Activated CD4-positive, alpha-beta T cell treated with anti-CD3 and anti-CD28 coated beads, Interleukin-2, Interleukin-4, amounts not matched to agents 100 ng/mL and 50 ng/mL, durations not matched to agents 16 hours and 8 hours (primary cell): Measurements from ENCODE around the gene RASA3.

Source experiments
- DNase-seq: peaks from one replicate; pipeline ENCODE4 v3.0.0-alpha.2; 2020; ENCODE audit warnings: low spot score

Gene RASA3

DNA sequence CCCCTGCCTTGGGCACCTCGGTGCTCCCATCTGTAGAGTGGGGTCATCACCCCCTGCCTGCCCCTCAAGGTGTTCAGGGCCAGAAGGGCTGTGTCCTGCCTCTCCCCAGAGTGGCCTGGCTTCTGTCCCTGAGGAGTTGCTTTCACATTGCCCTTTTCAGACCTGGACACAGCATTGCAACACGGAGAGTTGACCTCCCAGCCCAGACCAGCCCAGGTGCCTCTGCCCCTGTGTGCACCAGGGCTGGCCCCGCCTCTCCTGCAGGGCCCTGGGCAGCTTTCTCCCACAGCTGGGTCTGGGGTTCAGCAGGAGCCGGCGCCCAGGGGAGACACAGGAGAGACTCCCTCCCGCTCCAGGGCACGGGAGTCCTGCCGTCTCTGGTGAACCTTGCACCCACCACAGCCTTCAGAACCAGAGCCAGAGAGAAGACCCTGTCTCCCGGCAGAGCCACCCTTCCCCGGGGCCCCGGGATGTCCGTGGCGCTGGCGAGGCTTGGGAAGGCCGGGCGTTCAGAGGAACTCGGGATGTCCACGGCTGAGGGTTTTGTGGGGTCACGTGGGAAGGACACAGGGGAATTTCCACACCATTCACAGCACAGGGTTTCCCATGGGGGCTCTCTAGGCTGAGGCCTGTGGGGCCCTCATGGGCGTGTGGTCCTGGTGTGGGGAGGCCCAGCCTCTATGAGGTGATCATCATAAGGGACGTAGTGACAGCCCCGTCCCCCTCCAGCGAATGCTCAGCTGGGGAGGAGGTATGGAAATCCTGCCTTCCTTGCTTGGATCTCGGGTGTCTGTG lies 181.8 kb downstream of the RASA3 start:
- no peak for DNase-seq

DNA sequence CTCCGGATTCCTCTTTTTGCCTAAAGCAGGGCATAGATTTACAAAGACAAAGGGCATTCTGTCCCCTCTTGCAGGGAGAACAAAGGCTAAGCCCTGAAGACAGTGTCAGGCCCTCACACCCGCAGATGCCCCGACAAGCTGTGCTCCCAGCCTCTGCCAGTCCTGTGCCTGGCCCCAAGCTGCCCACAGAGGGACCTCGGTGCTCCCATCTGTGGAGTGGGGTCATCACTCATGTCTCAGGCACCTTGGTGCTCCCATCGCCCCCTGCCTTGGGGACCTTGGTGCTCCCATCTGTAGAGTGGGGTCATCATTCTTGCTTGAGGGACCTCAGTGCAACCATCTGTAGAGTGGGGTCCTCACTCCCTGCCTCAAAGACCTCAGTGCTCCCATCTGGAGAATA lies 182.9 kb downstream of the RASA3 start:
- no peak for DNase-seq

DNA sequence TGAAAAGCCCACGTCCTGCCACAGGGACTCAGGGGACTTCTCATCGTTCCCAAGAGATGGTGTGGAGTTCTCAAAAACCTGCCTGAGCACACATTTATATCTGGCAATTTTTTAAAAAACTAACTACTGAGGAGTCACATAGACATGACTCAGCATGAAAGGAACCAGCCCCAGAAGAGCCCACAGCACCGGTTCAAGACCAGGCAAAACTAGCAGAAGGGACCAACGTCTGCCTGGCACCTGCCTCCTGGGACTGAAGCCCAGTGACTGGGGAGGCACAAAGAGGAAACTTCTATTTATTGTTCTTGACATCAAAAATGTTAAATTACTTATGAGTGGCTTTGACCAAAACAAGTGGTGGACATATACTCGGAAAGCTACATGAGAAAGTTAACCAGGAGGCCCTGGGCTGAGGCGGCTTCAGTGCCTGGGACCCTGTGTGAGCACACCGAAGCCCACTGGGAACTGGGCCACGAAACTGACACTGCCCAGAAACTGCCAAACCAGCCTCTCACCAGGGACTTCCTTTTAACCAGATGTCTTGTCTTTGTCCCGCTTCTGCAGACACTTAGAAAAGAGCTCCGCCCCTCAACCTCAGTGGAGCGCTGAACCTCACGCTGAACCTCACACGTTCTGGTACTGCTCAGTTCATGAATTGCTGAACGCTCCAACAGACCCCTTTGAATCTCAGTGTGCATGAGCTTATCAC lies 184.2 kb downstream of the RASA3 start:
- no peak for DNase-seq

DNA sequence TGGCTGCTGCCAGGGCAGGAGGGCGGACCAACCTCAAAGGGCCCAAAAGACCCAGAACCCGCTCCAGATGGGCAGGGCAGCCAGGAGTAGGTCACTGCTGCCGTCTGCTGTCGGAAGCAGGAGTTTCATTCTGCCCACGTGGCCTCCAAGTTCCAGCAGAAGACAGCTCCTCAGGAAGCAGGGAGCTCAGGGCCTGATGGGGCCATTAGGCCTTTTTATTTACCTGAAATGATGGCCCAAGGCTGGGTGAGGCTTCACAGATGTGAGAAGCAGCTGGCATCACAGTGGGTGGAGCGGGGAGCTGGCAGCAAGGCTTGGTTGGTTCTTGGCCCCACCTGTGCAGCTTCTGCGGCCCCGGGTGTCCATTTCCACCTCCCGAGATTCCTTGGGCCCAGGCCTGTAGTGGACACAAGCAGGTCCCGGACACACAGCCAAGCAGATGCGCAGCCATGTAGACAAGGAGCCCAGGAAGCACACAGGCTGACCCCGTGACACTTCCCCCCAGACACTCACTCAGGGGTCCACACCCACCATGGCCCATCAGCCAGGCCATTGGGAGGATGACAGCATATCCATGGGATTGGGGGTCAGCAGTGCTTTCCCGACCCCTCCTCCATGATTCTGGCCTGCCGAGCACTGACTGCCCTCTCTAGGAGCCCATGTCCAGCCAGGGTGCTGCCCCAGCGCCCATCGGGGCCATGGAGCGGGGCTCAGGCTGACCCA lies 185.0 kb downstream of the RASA3 start:
- no peak for DNase-seq

DNA sequence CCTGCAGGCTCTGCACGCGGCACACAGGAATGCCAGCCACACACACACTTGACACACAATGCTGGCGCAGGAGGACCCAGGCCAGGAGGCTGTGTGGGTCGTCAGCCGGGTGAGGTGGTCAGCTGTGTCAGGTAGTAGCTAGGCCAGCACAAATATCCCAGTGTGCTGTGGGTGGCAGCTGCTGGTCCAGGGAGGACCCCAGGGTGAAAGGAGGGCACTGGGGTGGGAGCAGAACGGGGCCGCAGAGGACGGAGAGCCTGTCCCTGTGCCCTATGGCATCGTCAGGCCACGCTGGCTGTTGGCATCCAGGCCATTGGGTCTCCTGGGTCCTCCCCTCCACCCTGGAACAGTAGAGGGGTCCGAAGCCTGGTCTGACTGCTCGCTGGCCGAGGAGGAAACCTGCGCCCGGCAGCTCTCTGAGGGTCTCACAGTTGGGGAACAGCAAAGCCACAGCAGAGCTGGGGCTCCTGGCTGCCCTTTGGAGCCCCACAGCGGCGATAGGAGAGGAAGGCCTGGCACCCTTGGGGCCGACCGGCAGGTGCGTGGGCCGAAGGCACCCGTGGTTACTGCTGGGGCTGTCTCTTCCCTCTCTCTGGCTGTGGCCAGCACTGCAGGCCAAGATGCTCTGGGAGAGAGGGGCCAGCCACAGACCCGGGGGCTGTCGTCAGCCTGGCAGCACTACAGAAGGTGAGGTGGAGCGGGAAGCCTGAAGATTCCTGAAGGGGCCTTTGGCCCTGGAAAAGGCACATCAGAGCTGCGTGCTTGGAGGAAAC lies 185.8 kb downstream of the RASA3 start:
- DNase-seq, result no peak

DNA sequence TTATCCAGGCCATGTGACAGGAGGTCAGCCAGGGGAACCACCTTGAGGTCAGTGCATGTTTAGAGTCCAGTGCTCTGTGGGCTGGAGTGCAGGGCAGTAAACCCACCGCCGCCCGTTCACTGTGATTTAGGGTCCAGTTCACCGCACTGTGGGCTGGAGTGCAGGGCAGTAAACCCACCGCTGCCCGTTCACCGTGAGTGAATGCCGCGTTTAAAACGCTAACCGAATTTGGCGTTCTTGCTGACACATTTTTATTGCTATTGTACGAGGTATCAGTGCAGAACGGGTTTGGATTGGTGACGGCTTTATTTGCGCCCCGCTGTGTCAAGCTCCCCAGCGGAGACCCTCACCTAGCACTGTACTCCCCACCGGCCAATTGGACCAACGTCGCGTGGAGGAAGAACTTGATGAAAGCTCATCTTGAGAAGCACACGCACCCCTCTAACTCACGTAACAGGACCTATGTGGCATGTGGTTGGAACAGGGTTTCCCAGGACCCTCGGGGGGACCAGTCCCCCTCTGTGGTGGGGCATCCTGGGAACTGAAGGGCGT lies 186.5 kb downstream of the RASA3 start:
- no peak for DNase-seq

DNA sequence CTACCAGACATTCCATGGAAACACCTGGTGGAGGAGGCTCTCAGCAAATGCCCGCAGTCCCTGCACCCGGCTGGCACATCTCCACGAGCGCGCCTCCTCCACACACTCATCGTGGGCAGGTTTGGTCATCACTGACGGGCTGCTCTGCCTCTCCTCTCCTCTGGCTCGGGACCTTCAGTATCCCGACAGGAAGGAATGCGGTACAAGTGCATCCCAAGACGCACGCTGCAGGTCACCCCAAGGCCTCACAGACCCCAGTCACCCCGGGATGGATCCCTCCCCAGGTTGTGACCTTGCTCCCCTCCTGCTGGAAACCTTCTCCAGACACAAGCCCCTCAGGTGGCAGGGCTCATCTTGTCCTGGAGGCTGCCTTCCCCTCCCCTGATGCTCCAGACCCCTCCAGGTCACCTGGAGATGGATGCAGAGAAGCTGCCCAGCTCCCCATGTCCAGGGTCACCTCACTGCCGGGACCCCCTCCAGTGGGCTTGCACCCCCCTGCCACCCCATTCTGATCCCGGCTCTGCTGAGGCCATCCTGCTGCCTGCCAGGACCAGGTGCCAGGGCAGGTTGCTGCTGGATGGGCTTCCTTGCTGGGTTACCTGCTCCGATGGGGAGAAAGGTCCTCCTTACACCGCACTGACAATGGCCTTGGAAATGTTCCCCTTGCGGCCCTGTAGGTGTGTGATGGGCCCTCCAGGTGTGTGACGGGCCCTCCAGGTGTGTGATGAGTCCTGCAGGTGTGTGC lies 188.4 kb downstream of the RASA3 start:
- no peak for DNase-seq

DNA sequence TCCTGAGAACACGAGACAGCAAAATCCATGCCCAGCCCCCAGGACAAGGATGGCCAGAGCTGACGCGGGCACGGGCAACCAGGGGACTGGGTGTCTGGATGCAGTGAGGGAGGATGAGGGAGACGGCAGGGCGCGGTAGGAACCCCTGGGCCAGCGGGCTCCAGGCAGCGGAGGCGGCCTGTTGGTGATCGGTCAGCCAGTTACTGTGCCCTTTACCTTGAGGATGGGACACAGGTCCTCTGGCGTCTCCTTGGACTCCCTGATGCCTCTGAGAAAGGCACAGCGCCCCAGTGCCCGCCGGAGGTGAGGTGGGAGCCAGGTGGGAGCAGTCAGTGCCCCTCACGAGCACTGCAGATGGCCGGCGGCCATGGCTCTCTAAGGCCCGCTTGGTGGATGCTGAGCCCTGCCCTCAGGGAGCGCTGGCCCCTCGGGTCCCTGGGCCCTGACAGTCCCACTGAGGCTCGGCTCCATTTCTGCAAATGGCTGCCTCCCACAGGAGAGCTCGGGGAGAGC lies 189.8 kb downstream of the RASA3 start:
- DNase-seq, result no peak

DNA sequence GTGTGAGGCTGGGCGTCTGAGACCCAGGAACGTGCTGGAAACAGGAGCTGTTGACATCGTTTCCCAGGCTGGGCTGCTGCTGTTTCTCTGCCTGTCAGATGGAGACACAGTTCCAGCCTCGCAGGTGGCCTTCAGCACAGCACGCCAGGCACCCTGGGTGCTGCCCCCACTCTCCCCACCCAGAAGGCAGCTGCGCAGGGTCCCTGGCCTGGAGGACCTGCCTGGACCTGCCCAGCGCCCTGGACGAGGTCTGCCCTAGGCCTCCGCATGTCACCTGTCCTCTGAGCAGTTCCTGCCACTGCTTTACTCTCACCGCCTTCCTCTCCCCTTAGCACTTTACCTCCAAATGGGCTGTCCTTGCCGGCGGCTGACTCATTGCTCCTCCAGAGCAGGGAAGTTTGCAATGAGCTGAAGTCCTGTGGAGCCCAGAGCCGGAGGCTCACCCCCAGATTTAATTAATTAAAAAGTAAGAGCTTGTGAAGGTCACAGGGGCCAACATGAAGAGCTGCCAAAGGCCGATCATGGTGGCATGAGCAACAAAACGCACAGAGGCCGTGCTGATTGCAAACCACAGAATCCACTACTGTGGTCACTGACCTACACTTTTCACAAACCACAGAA lies 190.7 kb downstream of the RASA3 start:
- no peak for DNase-seq

DNA sequence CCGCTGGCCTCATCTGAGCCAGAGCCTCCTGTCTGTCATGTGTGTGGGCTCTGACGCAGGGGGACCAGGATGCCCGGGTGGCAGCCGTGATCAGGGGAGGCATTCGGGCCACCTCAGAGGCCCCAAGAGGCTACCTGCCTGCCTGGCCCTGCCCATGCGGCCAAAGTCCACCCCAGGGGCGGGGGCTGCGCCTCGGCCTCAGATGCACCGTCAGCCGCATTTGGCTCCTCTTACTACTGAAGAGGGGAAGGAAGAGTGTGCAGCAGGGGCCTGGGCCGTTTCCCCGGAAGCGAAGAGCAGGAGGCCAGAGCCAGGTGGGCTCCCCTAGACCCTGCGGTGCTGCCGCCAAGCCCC lies 192.5 kb downstream of the RASA3 start:
- DNase-seq, result no peak

DNA sequence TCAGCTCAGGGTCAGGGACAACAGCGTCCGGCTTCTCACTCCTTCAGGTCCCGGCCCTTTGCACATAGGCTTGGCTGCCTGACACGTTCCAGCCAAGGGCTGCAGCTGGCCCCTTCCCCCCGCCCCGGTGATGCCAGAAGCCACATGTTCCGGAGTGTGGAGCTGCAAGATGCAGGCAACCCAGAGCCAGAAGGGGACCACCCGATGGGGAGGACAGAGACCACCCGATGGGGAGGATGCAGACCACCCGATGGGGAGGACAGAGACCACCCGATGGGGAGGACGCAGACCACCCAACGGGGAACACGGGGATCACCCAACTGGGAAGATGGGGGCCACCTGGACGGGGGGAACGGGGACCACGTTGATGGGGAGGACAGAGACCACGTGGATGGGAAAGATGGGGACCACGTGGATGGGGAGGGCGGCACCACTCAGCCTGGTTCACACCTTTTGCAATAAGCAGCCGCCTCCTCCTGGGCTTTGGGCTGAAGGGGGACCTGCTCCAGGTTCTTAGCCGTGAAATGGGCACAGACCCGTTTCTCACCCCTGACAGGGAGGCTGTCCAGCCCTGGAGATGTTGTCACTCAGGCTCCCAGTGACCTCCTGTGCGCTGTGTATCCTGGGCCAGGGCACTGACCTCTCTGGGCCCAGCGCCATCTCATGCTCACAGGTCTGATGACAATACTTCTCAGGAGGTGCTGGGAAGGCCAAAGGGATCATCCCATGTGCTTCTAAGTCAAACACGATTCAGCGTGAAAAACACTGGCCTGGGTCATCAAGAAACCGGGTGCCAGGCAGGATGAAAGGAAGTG lies 193.1 kb downstream of the RASA3 start:
- no peak for DNase-seq

DNA sequence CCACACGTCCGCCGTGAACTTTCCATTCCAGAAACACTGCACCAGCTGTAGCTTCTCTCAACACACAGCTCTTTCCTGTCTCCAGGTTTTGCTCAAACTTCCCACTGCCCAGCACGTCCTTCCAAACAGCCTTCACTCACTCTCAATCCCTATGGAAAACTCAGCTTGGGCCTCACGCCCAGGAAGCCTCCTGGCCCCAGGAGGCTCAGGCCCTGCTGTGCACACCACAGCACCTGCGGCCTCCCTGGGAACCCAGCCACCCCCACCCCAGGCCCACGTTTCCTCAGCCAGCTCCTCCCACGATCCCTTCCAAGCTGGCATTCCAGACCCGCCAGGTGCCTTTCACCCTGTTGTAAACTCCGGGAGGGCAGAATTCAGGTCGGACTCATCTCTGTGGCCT lies 193.7 kb downstream of the RASA3 start:
- no peak for DNase-seq

DNA sequence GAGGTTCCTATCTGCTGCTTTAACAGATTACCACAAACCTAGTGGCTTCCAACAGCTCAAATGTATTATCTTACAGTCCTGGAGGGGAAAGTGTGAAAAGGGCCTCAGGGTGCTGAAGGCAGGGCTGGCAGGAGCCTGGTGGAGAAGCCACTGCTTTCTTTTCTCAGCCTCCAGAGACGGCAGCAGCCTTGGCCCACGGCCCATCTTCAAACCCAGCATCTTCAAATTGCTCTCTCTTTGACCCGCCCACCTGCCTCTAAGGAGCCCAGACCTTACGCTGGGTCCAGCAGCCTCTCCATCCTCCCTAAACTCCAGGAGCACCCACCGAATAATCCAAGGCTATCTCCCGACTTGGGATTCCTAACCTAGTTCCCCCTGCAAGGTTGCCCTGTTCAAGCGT lies 194.2 kb downstream of the RASA3 start:
- DNase-seq, result no peak

DNA sequence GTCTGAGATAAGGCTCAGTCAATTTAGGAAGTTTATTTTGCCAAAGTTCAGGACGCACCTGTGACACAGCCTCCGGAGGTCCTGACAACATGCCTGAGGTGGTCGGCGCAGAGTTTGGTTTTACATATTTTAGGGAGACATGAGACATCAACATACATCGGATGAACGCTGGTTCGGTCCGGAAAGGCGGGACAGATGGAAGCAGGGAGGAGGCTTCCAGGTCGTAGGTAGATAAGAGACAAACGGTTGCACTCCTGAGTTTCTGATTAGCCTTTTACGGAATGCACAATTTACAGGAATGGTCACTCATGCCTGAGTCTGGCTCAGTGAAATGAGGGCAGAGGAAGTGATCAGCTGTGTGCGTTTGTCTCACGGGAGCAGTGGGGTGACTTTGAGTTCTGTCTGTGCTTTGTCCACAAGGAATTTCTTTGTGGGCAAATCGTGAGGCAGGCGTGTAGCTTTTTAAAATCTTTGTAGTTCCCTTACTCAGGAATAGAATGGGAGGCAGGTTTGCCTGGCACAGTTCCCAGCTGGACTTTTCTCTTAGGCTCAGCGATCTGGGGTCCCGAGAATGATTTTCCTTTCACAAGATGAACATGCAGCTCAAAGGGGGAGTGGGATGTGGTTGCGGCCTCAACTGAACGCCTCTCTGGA lies 194.8 kb downstream of the RASA3 start:
- DNase-seq, result no peak

DNA sequence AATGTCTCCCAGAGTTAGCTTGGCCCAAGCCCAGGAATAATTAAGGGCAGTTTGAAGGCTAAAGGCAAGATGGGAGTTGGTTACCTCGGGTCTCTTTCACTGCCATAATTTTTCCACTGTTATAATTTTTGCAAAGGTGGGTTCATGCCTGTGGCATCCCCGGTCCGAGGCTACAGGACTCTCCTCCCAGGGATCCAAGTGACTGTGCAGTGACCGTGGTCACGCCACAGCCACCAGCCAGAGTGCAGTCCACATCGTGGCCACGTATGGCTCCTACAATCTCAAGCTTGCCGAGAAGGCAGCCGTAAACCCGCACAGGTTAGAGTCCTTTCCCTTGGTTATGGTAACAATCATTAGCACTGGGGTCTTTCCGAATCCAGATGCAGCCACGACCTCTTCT lies 195.3 kb downstream of the RASA3 start:
- no peak for DNase-seq

DNA sequence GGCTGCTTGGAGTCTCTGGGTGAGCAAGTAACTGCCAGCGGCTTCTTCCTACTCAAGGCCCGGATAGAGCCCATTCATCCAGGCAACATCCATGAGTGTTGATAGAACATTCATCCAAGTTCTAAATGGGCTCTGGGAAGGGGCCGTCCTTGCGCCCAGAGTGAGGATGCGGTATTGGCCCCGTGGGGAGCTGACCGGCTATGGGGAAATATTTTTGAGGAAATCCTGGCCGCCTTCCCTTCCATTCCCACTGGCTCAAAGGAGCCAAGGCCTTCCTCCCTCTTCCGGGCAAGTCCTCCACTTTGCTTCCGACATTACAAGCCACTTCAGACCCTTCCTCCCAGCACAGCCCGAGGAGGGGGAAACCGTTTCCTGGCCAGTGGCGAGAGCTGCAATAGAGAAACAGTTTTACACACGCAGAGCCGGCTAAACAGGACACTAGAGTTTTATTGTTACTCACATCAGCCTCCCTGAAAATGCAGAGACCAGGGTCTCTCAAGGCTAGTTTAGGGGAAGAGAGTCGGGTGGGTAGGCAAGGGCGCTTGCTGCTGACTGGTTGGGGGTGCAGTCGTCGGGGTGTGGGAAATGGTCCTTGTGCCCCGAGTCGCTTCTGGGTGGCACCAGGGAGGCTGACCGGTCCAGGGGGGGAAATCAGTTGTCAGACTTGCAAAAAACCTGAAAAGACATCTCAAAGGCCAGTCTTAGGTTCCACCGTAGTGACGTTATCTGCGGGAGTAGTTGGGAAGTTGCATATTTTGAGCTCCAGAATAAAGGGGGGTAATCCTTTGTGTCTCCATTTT lies 196.1 kb downstream of the RASA3 start:
- DNase-seq, result no peak

DNA sequence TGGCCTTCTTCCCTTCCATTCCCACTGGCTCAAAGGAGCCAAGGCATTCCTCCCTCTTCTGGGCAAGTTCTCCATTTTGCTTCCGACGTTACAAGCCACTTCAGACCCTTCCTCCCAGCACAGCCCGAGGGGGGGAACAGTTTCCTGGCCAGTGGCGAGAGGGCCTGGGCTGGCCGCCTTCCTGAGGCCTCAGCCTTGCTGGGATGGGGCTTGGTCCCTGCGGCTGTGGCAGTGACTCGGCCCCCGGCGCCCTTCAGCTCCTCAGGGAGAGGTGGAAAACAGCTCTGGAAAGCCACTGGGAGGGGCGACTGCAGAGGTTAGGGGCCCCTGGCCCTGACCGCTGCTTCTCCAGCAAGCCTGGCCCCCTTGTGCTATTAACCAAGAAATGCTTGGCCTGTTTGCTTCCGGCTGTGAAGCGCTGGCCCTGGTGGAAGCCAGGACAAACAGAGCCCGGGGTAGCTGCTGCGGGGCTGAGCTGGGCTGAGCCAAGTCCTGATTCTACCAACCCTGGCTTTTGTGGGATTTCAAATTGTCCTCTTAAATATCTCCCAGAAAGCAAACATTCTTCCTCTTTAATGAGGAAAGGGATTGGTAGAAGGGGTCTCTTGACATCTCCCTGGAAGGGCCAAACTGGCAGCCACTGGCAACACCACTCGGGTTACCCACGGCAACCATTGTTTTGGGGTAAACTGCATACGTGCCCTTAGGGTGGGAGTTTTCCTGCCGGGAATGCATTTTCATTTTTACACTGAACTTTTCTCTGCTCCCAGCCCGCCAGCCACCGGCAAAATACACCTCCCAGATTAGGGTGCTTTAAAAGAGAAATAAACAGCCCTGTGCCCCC lies 197.2 kb downstream of the RASA3 start:
- DNase-seq, result no peak
